Measurements from ENCODE around the gene GNG7. TPM values are rescaled to one million over a fixed set of nuclear protein-coding genes. Genes with fewer than 3 reads are reported as not detected.

The GNG7 gene
- total RNA-seq, 1 experiment from 2014 or later: 1.1 TPM

DNA sequence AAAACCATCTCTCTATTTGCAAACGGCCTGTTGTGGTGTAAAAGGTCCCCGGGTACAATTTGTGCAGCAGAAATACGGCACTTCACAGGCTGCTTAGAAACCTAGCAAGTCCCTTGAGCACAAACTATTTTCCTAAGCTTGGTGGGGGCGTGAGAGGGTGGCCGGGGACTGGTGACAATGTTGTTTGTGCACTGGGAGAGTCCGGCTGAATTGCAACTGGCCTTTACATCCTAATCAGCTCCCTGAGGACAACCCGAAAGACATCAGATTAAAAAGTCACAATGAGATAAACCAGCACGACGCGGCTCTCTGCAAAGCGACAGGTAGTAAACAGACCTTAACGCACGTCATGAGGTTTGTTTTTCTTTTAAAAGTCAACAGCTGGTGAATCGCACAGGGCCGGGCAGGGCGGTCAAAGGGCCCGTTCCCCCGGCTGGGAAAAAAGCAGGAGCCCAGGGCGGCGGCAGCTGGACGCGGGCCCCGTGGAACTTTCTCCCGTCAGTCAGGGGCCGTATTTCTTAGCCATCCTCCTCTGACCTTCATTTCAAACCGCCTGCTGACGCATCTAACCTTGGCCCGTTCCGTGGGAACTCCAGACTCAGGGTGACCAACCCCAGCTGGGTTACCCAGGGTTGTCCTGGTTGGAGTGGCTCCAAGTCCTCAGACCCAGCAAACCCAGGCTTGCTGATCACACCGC is 114.3 kb downstream of the GNG7 start:
- POLR2A ChIA-PET (ENCODE audit: unreplicated experiment): no interaction called here

DNA sequence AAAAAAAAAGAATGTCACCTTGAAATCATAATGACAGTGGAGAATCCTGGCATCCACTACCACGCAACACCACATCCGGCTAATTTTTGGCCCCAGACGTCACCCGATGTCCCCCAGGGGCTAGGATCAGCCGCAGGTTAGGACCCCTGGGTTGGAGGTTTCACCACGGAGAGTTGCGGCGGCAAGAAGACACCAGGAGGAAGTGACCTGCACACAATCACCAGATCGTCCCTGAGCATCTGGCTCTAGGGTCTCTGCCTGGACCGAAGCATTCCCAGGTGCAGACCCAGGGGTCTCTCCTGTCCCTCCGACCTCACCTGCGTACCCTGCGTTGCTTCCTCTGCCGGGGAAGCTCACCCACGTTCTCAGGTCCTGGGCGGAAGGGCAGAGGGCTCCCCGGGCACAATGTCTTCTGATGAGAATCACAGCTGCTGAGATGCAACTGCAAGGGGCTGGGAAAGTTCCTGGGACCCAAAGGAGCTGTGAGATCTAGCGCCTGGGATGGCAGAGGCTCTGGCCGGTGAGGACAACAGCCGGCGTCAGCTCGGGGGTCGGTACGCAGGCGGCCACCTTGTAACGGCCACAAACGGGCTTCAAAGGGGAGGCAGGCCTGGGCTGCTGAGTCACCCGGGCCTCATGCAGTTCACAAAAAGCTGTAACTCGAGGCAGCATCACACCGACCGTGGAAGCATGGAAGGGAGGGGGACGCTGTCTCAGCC is 115.3 kb downstream of the GNG7 start:
- H3K9me3 ChIP-seq (ENCODE audit: low read length): no peaks in the 10 kb centered on the region
- POLR2A ChIA-PET (ENCODE audit: unreplicated experiment): no interaction called here
- no peak overlapping the region for H3K9ac ChIP-seq (ENCODE audit: low read length)
- H3K4me2 ChIP-seq (ENCODE audit: low read length): 0 out of 2 replicates have a peak overlapping the region, but pooled peaks have one; percentile 78
- no peaks in the 10 kb centered on the region for H3K79me2 ChIP-seq (ENCODE audit: low read length)
- H3F3A ChIP-seq (ENCODE audit: low read length, unreplicated experiment): no peaks in the 10 kb centered on the region
- H4K20me1 ChIP-seq (ENCODE audit: low read length): no peaks in the 10 kb centered on the region
- intact Hi-C loops (cut with micrococcal nuclease): no loop called here
- H3K27me3 ChIP-seq (ENCODE audit: low read length): no peaks in the 10 kb centered on the region
- H3K4me1 ChIP-seq (ENCODE audit: insufficient read depth, low read length): peaks cover 14% of the 10 kb centered on the region
- no TSS peak for BruUV-seq (replicated peaks)
- H3K36me3 ChIP-seq (ENCODE audit: low read depth, low read length): no peaks in the 10 kb centered on the region
- DNase-seq (no peak), ATAC-seq (no peak)
- TF ChIP-seq EZH2phosphoT487 (IDR thresholded peaks at IDR 0.05; ENCODE audit: borderline replicate concordance, low read length): no peak
- TF ChIP-seq, protein P1, sequence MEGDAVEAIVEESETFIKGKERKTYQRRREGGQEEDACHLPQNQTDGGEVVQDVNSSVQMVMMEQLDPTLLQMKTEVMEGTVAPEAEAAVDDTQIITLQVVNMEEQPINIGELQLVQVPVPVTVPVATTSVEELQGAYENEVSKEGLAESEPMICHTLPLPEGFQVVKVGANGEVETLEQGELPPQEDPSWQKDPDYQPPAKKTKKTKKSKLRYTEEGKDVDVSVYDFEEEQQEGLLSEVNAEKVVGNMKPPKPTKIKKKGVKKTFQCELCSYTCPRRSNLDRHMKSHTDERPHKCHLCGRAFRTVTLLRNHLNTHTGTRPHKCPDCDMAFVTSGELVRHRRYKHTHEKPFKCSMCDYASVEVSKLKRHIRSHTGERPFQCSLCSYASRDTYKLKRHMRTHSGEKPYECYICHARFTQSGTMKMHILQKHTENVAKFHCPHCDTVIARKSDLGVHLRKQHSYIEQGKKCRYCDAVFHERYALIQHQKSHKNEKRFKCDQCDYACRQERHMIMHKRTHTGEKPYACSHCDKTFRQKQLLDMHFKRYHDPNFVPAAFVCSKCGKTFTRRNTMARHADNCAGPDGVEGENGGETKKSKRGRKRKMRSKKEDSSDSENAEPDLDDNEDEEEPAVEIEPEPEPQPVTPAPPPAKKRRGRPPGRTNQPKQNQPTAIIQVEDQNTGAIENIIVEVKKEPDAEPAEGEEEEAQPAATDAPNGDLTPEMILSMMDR (conservative IDR thresholded peaks at IDR 0.05; ENCODE audit: low read depth, low read length): no peak
- no peak for TF ChIP-seq EZH2 (IDR thresholded peaks at IDR 0.05; ENCODE audit: low read length, unreplicated experiment)
- no peak overlapping the region; the same call in 1 of the 2 replicates for H2AFZ ChIP-seq (ENCODE audit: low read length)
- CTCF ChIA-PET: no interaction called here
- no peak overlapping the region for H3K4me3 ChIP-seq (ENCODE audit: low read length)
- no peak overlapping the region for H3K27ac ChIP-seq (ENCODE audit: low read length)
- H3K9me2 ChIP-seq (replicated peaks; ENCODE audit: low read length): no peaks in the 10 kb centered on the region

More for the DNA sequence above, 114.3 kb downstream of the GNG7 start:
- Histone ChIP-seq H3K4me3 (ENCODE audit: low read length) (peak overlapping the region; percentile 52), H3K27ac (ENCODE audit: low read length) (no peak overlapping the region), H2AFZ (ENCODE audit: low read length) (peak overlapping the region; percentile 49), H3K4me2 (ENCODE audit: low read length) (peak overlapping the region; percentile 78), H3K27me3 (ENCODE audit: low read length) (no peaks in the 10 kb centered on the region), H3K9me3 (ENCODE audit: low read length) (no peaks in the 10 kb centered on the region), H4K20me1 (ENCODE audit: low read length) (no peaks in the 10 kb centered on the region), H3K9ac (ENCODE audit: low read length) (no peak overlapping the region), H3F3A (ENCODE audit: low read length, unreplicated experiment) (no peaks in the 10 kb centered on the region), H3K79me2 (ENCODE audit: low read length) (no peaks in the 10 kb centered on the region), H3K4me1 (ENCODE audit: insufficient read depth, low read length) (peaks cover 14% of the 10 kb centered on the region), H3K36me3 (ENCODE audit: low read depth, low read length) (no peaks in the 10 kb centered on the region), H3K9me2 (replicated peaks; ENCODE audit: low read length) (no peaks in the 10 kb centered on the region)
- TF ChIP-seq, protein P1 (conservative IDR thresholded peaks at IDR 0.05; ENCODE audit: low read depth, low read length): no peak
- TF ChIP-seq EZH2phosphoT487 (IDR thresholded peaks at IDR 0.05; ENCODE audit: borderline replicate concordance, low read length): no peak
- no peak for TF ChIP-seq EZH2 (IDR thresholded peaks at IDR 0.05; ENCODE audit: low read length, unreplicated experiment)
- CTCF ChIA-PET: no interaction called here
- no TSS peak for BruUV-seq (replicated peaks)
- ATAC-seq (peak; percentile 76), DNase-seq (peak; percentile 19)
- intact Hi-C loops (cut with micrococcal nuclease): no loop called here

DNA sequence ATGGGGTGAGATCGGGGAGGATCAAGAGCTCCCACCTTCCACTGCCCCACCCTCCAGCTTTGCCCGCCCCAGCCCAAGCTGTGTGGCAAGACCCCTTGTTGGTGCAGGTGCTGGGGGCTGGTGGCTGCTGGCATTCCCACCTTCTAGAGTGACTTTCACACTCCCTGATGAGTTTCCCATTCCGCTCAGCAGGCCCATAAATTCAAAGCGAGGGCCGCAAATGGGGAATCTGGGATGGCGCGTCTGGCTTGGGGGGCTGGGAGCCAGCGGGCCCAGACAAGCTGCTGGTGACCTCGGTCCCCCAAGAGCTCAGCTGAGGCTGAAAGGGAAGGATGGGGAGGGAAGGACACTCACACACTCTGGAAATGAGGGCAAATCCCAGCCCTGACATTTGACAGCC is 116.3 kb downstream of the GNG7 start:
- POLR2A ChIA-PET (ENCODE audit: unreplicated experiment): no interaction called here
- H3K9me3 ChIP-seq (ENCODE audit: low read length): no peaks in the 10 kb centered on the region
- H3K79me2 ChIP-seq (ENCODE audit: low read length): no peaks in the 10 kb centered on the region
- BruUV-seq (replicated peaks): no TSS peak
- H3K9me2 ChIP-seq (replicated peaks; ENCODE audit: low read length): no peaks in the 10 kb centered on the region
- no peak for DNase-seq
- CTCF ChIA-PET: no interaction called here
- no peaks in the 10 kb centered on the region for H3K27me3 ChIP-seq (ENCODE audit: low read length)
- no peaks in the 10 kb centered on the region for H3F3A ChIP-seq (ENCODE audit: low read length, unreplicated experiment)
- H4K20me1 ChIP-seq (ENCODE audit: low read length): no peaks in the 10 kb centered on the region
- peaks cover 14% of the 10 kb centered on the region for H3K4me1 ChIP-seq (ENCODE audit: insufficient read depth, low read length)
- H3K27ac ChIP-seq (ENCODE audit: low read length): no peak overlapping the region
- TF ChIP-seq EZH2phosphoT487 (IDR thresholded peaks at IDR 0.05; ENCODE audit: borderline replicate concordance, low read length) (no peak), EZH2 (IDR thresholded peaks at IDR 0.05; ENCODE audit: low read length, unreplicated experiment) (no peak)
- TF ChIP-seq, protein P1 (conservative IDR thresholded peaks at IDR 0.05; ENCODE audit: low read depth, low read length): no peak
- intact Hi-C loops (cut with micrococcal nuclease): no loop called here
- ATAC-seq: no peak
- H2AFZ ChIP-seq (ENCODE audit: low read length): no peak overlapping the region
- H3K4me2 ChIP-seq (ENCODE audit: low read length): no peak overlapping the region
- H3K9ac ChIP-seq (ENCODE audit: low read length): no peak overlapping the region
- no peak overlapping the region for H3K4me3 ChIP-seq (ENCODE audit: low read length)
- H3K36me3 ChIP-seq (ENCODE audit: low read depth, low read length): no peaks in the 10 kb centered on the region
